Tongue (tissue), 2 donors: ENCODE results near the gene MSH6. TPM values are rescaled to one million over a fixed set of nuclear protein-coding genes. Genes with fewer than 3 reads are reported as not detected.

Experiments
- DNase-seq: peaks from one replicate; pipeline ENCODE4 v3.0.0-alpha.2; 2015
- total RNA-seq: library from RNA; depleted of rRNA; stranded (reverse); fragments of >200 nt; gene quantifications from one replicate; pipeline ENCODE4 v1.2.3, GENCODE V29; 2014

MSH6 gene
- total RNA-seq, 1 donor from 2014 or later: 56.1 TPM

DNA sequence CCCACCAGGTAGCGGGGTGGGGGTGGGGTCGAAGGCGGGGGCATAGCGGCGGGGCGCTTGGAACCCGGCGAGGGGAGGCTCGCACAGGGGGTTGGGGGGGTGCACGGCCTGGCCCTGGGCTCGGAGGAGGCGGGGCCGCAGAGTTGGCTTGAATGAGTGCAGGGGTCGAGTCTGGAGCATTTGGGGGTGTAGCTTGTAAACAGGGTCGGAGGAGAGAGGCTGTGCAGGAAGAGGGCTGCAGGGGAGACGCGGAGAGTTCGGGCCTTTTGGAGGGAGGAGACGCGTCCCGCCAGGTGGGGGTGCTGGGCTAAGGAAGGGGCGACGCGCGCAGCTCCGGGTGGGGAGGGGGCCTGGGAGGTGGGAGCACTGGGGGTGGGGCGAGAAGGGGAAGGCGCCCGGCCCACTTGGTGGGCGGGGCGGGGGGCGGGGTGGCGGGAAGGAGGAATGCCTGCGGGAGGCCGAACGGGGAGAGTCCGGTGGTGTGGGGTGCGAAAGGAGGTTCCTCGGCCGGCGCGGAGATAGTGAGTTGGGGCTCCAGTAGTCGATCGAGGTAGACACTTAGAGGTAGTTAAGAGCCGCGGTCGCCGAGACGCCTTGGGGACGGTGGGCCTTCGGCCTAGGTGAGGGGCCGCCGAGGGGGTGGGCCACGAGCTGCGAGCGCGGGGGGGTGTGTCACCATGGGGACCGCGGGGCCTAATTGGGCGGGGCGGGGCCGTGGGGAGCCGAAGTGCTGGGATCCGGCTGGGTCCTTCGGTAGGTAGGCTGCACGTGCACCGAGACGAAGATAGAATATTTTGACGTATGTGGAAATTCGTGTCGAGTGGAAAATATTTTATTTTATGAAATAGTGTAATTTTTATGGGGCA lies 774 bp downstream of the MSH6 start:
- peak; percentile 88 for DNase-seq

- DNase-seq: no peak
Observed at GRCh38 chr2:47784352-47784851, 1.5 kb downstream of the MSH6 start.

- no peak for DNase-seq
Observed at GRCh38 chr2:47785986-47786385, 3.0 kb downstream of the MSH6 start.

DNA sequence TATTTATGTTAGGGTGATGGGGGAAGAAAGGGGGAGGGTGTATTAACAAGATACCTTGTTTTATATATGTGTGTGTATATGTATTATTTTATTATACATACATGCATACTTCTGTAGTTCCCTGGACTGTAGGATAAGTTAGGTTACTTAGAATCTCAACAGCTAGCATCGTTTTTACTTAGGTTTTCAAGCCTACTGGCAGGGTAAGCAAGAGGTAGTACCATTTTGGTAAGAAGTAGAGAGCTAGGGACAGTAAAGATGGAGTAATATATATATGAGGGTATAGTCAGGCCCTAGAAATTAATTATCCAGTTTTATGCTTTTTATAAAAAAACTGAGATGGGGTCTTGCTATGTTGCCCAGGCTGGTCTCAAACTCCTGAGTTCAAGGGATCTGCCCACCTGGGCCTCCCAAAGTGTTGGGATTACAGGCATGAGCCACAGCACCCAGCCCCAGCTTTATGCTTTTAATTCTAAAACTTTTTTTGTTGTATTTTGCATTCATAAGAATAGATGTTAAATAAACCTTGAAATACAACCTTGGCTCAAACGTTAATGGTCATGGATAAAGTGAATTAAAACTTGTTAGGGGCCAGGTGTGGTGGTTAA lies 13.2 kb downstream of the MSH6 start:
- DNase-seq: no peak

DNA sequence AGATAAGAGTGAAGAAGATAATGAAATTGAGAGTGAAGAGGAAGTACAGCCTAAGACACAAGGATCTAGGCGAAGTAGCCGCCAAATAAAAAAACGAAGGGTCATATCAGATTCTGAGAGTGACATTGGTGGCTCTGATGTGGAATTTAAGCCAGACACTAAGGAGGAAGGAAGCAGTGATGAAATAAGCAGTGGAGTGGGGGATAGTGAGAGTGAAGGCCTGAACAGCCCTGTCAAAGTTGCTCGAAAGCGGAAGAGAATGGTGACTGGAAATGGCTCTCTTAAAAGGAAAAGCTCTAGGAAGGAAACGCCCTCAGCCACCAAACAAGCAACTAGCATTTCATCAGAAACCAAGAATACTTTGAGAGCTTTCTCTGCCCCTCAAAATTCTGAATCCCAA lies 15.7 kb downstream of the MSH6 start:
- DNase-seq: no peak

DNA sequence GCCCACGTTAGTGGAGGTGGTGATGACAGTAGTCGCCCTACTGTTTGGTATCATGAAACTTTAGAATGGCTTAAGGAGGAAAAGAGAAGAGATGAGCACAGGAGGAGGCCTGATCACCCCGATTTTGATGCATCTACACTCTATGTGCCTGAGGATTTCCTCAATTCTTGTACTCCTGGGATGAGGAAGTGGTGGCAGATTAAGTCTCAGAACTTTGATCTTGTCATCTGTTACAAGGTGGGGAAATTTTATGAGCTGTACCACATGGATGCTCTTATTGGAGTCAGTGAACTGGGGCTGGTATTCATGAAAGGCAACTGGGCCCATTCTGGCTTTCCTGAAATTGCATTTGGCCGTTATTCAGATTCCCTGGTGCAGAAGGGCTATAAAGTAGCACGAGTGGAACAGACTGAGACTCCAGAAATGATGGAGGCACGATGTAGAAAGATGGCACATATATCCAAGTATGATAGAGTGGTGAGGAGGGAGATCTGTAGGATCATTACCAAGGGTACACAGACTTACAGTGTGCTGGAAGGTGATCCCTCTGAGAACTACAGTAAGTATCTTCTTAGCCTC lies 16.2 kb downstream of the MSH6 start:
- DNase-seq: no peak

GRCh38 chr2:47801118-47801517 lies 18.2 kb downstream of the MSH6 start:
- DNase-seq: no peak

DNA sequence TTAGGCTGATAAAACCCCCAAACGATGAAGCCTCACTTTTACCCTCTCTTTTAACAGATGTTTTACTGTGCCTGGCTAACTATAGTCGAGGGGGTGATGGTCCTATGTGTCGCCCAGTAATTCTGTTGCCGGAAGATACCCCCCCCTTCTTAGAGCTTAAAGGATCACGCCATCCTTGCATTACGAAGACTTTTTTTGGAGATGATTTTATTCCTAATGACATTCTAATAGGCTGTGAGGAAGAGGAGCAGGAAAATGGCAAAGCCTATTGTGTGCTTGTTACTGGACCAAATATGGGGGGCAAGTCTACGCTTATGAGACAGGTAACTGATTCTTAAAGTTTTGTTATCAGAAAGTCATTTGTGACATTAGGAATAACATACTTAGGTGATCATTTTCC lies 20.4 kb downstream of the MSH6 start:
- DNase-seq: no peak

GRCh38 chr2:47803770-47804169 lies 20.8 kb downstream of the MSH6 start:
- DNase-seq: no peak

DNA sequence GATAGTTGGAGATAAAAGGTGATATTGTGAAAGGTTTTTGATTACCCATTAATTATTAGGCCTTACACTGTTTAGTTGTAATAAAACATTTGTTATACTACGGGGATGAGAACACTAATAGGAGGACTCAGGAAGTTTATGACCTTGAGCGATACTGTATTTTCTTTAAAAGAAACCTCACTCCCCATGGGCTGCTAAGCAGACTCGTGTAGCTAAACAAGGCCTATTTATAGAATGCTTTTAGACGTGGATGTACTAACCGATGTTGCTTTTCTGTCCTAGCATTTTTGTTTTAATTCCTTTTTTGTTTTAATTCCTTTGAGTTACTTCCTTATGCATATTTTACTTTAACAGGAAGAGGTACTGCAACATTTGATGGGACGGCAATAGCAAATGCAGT lies 22.9 kb downstream of the MSH6 start:
- no peak for DNase-seq

DNA sequence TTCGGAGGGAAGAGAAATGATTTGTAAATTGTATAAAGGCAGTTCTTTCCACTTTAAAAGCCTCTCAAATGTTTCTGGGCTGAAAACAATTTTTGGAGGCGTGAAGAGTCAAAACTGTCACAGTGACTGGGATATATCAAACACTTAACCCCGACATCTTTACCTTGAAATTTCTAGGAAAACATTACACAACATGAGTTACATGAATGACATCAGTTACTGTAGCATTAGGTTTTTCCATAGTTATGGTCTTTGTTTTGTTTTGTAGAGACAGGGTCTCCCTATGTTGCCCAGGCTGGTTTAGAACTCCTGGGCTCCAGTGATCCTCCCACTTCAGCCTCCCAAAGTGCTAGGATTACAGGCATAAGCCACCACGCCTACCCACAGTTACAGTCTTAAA lies 25.7 kb downstream of the MSH6 start:
- no peak for DNase-seq

- DNase-seq: no peak
Observed at GRCh38 chr2:47809903-47810302, 27.0 kb downstream of the MSH6 start.

GRCh38 chr2:47810850-47811249 lies 27.9 kb downstream of the MSH6 start:
- no peak for DNase-seq

GRCh38 chr2:47811668-47812067 lies 28.7 kb downstream of the MSH6 start:
- no peak for DNase-seq

DNA sequence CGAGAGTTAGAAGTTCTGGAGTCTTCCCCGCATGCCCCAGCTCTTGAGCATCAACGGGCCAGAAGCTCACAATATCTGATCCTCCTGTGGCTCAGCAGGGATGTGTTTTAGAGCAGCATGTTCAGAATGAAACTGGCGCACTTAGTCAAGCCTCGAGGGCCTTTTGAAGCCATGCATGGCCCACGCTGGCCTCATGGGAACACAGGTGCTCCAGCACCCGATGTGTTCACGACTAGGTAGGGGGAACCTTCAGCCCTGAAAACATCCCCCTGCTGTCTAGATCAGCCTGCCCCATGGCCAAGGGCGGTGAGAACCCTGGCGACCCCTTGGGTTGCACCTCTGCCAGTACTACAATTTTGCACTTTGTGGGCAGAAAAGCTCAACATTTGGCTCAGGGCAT lies 32.8 kb downstream of the MSH6 start:
- DNase-seq: no peak

DNA sequence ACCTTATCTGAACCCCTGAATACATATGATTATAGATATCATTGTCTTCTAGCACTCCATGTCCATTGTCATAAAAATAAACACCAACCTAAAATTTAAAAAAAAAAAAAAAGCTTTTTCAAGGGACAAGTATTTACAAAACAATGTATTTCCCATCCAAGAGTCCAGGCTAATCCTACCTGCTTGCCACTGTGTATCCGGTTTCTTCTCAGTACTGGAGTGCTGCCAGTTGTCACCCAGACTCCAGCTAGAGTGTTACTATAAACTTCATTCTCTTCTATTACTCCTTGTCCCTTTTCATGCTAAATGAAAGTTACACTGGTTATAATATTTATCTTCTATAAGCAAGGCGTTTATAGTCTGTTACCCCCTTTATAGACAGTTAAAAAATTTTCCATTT lies 35.8 kb downstream of the MSH6 start:
- DNase-seq: no peak

- no peak for DNase-seq
Observed at GRCh38 chr2:47819834-47820233, 36.9 kb downstream of the MSH6 start.

- no peak for DNase-seq
Observed at GRCh38 chr2:47822518-47822917, 39.6 kb downstream of the MSH6 start.

DNA sequence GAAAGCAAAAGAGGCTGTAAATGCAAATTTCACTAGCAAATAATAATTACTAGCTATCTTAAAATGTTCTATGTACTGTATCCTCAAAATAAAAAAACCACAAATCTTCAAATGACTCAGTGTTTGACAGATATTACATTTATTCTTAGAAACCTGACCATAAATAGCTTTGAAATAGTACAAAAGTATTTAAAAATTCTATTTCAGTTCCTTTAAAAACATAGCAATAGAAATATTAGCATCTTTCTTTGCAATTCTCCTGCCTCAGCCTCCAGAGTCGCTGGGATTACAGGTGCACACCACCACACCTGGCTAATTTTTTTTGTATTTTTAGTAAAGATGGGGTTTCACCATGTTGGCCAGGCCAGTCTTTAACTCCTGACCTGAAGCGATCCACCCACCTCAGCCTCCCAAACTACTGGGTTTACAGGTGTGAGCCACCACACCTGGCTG lies 50.6 kb downstream of the MSH6 start:
- DNase-seq: no peak

- DNase-seq: no peak
Observed at GRCh38 chr2:47838249-47838648, 55.3 kb downstream of the MSH6 start.

- no peak for DNase-seq
Observed at GRCh38 chr2:47838686-47839085, 55.7 kb downstream of the MSH6 start.

DNA sequence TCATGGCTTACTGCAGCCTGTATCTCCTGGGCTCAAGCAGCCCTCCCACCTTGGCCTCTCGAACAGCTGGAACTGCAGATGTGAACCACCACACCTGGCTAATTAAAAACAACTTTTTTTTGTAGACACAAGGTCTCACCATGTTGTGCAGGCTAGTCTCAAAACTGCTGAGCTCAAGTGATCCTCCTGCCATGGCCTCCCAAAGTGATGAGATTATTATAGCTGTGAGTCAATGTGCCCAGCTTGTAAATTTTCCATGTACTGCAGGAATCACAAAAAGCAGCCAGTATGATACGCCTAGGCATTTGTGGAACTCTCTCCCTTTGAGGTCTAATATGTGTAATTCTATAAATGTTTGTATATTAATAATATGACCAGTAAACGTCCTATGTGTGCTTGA lies 59.9 kb downstream of the MSH6 start:
- no peak for DNase-seq

- DNase-seq: no peak
Observed at GRCh38 chr2:47843407-47843806, 60.5 kb downstream of the MSH6 start.
